Measurements from ENCODE around the gene IL10RA.
"Not testable (repeated sequence)": the region's sequence is repeated elsewhere in the genome, so short reads cannot be mapped to it uniquely, and the experiment has no call there.

IL10RA gene

DNA sequence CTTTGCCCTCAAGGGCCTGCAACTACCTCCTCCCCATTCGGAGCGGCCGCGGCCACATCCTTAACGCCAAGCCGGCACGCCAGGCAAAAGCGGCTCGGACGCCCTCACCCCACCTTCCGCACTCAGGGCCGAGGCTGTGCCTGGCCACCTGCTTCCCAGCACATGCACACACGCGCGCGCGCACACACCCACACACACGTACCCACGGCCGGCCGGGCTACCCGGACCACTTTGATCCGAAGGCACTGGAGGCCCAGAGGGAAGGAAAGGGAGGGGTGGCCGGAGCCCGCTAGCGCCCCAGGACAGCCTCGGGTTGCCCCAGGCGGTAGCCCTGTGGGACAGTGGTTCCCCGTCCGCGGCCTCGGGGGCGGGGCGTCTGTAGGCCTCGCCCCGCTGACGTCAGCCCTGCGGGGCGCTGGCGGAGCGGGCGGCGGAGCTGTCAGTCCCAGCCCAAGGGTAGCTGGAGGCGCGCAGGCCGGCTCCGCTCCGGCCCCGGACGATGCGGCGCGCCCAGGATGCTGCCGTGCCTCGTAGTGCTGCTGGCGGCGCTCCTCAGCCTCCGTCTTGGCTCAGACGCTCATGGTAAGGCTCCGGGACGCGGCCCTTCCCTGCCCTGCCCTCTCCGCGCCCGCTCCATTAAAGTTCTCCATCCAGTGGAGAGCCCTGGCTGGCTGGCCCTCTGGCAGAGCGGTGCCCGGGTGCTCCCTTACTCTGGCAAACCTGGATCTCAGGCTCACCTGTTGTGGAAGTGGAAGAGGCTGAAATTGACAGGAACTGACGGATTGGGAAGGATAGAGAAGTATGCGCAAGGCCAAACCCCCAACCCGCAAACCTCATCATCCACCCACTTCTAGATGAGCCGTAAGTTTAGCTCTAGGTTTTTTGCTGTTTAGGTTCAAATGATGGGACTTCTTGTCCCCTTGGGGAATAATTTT, at the start of gene IL10RA:
IL10RA (plus strand) TSS at position 442 of the 935 bp plus-strand sequence; CDS start at position 516, 74 bp downstream.
- peak in 54 of 58 donors; percentile 24 to 82 (median 63) for DNase-seq

DNA sequence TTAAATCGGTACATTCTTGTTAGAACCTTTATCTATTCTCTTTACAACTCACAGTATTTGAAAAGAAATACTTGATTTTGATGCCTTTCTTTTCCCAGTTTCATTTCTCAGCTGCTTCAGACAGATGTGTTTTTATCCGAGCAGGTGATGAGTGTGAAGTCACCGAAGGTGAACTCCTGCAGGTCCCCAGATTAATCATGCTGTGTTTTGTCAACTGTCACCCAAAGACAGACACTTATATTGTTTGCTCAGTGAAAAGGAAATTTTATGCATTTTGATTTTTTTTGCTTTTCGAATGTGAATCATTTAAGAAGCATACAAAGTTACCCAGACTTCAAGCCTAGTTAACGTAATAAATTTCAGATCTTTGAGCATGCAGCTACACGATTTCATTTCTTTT, 49.2 kb upstream of the IL10RA start:
- no peak for DNase-seq

GRCh38 chr11:117940736-117941135, 45.5 kb upstream of the IL10RA start:
- DNase-seq: no peak

GRCh38 chr11:117941163-117941707, 45.0 kb upstream of the IL10RA start:
- no peak for DNase-seq

DNA sequence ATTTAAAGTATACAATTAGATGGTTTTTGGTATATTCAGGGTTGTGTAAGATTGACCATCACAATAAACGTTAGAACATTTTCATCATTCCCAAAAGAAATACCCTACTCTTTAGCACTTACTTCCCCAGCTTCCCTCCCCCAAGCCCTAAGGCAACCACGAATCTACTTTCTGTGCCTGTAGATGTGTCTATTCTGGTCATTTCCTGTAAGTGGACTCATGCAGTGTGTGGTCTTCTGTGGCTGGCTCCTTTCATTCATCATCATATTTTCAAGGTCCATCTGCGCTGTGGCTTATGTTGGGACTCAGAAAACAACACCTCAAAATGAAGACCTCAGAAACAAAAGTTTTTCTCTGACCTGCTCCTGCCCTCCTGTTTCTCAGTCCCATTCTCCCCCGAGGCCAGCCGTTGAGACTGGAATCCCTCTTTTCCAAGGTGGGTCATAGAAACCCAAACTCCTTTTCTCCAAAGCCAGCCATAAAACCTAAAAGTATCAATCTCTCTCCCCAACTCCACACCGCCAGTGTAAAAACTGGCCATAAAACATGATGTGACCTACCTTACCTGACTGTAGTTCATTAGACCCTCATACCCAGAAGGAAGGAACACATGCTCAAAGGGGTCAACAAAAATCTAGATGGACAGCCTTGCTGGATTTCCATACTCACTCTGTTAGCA, 44.1 kb upstream of the IL10RA start:
- no peak for DNase-seq

GRCh38 chr11:117944554-117944953, 41.6 kb upstream of the IL10RA start:
- no peak for DNase-seq

DNA sequence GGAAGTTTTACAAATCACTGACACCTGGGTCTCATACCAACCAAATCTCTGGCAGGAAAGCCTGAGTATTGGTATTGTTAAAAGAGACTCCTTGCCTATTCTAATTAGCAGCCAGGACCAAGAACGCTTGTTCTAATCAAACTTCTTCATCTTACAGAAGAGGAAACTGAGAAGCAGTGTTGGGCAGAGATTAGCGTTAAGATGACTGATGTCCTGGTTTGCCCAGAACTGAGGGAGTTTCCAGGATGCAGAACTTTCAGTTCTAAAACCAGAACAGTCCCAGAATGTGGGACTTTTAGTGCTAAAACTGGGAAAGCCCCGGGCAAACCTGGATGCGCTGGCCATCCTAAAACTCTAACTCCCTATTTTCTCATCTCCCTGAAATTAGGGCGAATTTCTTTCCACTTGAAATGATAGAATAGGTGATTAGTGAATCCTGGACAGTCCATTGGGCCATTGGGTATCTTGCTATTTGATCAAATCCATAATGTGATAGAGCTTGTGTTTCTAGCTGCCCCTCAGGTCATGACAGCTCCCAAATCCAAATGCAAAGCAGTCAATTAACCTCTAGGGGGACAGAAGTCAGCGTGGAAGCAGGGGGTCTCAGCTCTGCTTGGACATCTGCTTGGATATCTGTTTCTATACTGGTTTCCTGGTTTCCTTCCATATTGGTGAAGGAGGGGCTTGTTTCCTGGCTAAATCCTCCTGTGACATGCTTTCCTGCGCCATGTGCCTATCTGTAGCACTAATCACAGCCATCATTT, 41.0 kb upstream of the IL10RA start:
- DNase-seq: no peak

GRCh38 chr11:117946156-117946841, 39.9 kb upstream of the IL10RA start:
- no peak for DNase-seq

- peak in 56 of 58 donors; percentile 32 to 94 (median 74) for DNase-seq
Measured at GRCh38 chr11:117946842-117947526, 39.2 kb upstream of the IL10RA start.

- DNase-seq: not testable (repeated sequence)
Measured at GRCh38 chr11:117947751-117948150, 38.4 kb upstream of the IL10RA start.

DNA sequence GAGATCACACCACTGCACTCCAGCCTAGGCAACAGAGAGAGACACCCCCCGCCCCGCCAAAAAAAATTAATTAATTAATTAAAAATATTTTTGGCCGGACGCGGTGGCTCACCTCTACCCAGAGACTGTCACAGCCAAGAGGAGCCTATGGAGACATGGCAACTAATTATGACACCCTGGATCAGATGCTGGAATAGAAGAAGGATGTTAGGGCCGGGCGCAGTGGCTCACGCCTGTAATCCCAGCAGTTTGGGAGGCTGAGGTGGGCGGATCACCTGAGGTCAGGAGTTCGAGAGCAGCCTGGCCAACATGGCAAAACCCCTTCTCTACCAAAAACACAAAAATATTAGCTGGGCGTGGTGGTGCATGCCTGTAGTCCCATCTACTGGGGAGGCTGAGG, 37.7 kb upstream of the IL10RA start:
- DNase-seq: not testable (repeated sequence)

DNA sequence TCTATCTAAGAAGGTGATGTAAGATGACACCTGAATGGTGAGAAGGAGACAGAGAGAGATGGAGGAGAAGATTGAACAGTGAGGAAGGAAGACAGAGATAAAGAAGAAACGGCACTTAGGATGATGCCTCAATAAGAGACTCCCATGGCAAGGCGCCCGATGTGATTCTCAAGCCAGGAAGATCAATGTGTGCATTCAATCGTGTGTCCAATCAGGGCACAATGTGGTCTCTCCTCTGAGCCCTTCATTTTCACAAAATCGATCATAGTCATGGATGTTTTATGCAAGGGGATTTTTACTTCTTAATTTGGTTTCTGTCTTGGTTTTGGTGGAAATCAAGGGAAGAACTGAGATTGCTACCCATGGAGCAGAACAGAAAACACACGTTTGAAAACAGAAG, 37.1 kb upstream of the IL10RA start:
- DNase-seq: no peak

DNA sequence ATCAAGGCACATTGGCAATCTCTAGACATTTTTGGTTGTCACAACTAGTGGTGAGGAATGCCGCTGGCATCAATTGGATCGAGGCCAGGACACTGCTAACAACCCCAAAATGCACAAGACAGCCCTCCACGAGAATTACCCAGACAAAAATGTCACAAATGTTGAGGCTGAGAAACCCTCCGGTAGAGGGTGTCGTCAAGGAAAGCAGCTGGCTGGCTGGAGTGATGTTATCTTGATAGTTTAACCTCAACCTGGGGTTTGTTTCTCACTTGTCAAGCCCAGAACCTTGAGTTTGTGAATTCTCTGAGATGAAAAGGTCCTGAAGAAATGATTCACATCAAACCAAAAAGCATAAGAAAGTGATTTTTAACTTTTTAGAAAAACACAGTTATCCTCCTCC, 35.9 kb upstream of the IL10RA start:
- DNase-seq: no peak

DNA sequence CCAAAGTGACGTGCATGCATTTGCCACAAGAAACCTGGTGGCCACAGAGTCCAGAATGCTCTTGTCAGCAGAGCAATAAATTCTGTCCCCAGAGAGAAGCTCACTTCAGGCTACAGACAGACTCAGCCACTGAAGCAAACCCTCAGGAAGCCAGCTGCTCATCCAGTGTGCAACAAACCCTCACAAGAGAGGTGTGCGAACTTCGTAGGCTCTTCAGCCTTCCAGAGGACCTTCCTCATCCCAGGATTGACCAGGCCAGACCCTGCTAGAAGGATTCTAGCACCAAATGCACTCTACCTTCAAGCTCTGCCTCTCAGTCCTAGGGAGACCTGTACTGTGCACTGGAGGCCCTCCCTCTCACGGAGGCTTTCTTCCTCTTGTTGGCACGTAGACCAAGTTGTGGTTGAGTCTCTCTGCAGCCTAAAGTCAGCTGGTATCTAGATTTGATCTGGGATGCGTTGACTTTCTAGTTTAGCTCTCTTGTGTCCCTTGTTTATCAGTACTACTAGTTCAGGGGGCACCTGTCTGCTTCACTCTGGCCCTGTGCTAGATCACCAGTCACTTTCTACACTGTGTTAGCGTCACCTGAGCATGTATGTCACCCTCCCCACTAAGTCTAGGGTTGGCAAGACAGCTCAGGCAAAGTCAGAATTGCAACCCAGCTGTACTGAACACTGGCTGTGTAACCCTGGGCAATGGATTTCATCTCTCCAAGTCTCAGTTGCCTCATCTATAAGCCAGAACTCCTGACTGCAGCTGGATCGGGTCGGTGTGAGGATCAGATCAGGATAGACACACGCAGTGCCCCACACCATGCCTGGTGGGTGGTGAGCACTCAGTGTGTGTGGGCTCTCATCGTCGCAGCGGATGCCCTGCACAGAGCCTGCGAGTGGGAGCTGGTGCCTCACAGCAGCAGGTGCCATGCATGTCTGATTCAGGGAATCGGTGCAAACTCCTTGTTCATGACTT, 34.9 kb upstream of the IL10RA start:
- DNase-seq: peak in 1 of 58 donors; percentile 6

- DNase-seq: no peak
Measured at GRCh38 chr11:117953024-117953671, 33.0 kb upstream of the IL10RA start.

- DNase-seq: no peak
Measured at GRCh38 chr11:117958949-117959348, 27.2 kb upstream of the IL10RA start.

DNA sequence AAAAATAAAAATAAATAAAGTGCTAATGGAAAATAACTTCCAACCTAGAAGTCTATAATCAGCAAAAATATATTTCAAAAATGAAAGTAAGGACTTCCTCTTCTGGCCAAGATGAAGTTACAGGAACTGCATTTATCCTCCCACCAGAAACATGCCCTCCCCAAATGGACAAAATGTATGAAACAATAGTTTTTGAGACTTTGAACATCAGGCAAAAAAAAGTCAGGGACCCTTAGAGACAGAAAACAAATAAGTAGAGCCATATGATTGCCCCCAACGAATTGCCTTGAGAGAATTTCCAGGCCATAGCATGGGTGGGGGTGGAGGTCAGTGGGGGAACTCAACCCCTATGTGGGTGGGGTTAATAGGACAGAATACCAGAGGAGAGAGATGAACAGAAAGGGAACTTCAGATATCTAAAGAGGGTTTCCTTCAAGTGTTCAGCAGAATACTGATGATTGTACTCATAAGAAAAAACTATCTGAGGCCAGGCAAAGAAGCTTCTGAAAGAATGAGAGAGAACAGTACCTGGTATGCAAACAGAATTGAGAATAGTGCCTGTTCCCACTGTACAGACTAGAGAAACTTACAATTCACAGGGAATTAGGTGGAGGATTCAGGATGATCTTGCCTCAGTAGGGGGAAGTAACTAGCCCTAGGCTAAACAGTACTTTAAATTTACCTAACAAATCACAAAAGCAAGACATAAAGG, 26.6 kb upstream of the IL10RA start:
- DNase-seq: no peak

- no peak for DNase-seq
Measured at GRCh38 chr11:117960406-117960805, 25.8 kb upstream of the IL10RA start.
